Lung (tissue), 12 donors: Measurements from ENCODE around the gene DBN1. TPM values are rescaled to one million over a fixed set of nuclear protein-coding genes. Genes with fewer than 3 reads are reported as not detected.

Experiments
- ATAC-seq: fragments of 200-7000 bp; cut with Tn5 transposase; one replicate; pipeline ENCODE4 v1.9.1; 2020; ENCODE audit warnings: moderate number of reproducible peaks; ENCODE audit not compliant: insufficient read depth, low FRiP score
- DNase-seq, 3 donors: peaks; one replicate each; pipeline ENCODE4 v3.0.0-alpha.2; 2013 to 2017
- H3K27ac ChIP-seq, 2 donors: one replicate each; pipeline ENCODE4 v1.5.1; 2013; ENCODE audit warnings: mild to moderate bottlenecking in 2 of 2, moderate library complexity in 2 of 2, control low read depth in 1 of 2, inconsistent platforms in 1 of 2, low read depth in 1 of 2, low read length in 1 of 2
- H3K27me3 ChIP-seq, 3 donors: one replicate each; pipeline ENCODE4 v1.5.1; 2013; ENCODE audit warnings: low read length in 2 of 3; ENCODE audit not compliant: control insufficient read depth in 3 of 3, insufficient read depth in 3 of 3
- H3K36me3 ChIP-seq, 4 donors: one replicate each; pipeline ENCODE4 v1.5.1; 2013; ENCODE audit warnings: low read length in 4 of 4, mild to moderate bottlenecking in 1 of 4, moderate library complexity in 1 of 4; ENCODE audit not compliant: control insufficient read depth in 4 of 4, insufficient read depth in 4 of 4
- H3K4me1 ChIP-seq, 5 donors: one replicate each; pipeline ENCODE4 v1.5.1; 2013; ENCODE audit warnings: low read length in 5 of 5, mild to moderate bottlenecking in 2 of 5, moderate library complexity in 1 of 5; ENCODE audit not compliant: control insufficient read depth in 5 of 5, insufficient read depth in 5 of 5
- H3K4me3 ChIP-seq: one replicate; pipeline ENCODE4 v1.5.1; 2013; ENCODE audit warnings: mild to moderate bottlenecking, control low read depth, moderate library complexity
- H3K9ac ChIP-seq, 2 donors: one replicate each; pipeline ENCODE4 v1.5.1; 2013; ENCODE audit warnings: low read length in 2 of 2, control low read depth in 1 of 2; ENCODE audit not compliant: insufficient read depth in 1 of 2
- H3K9me3 ChIP-seq, 4 donors: one replicate each; pipeline ENCODE4 v1.5.1; 2013; ENCODE audit warnings: low read length in 3 of 4, mild to moderate bottlenecking in 1 of 4, moderate library complexity in 1 of 4; ENCODE audit not compliant: control insufficient read depth in 4 of 4, insufficient read depth in 3 of 4
- WGBS, 2 donors: extraction: QIAGEN DNeasy Blood & Tissue Kit; methylation state at CpG; one replicate each; pipeline ENCODE4 v1.1.7; 2013; 5-methylcytosine and 5-hydroxymethylcytosine counted together
- polyA plus RNA-seq, 2 donors: library from polyadenylated mRNA; stranded (reverse); fragments of 200-250 nt; gene quantifications; one replicate each; pipeline ENCODE4 v1.2.1, GENCODE V29; 2013
- total RNA-seq, 2 donors: library from RNA; depleted of rRNA in 1 of 2; stranded (reverse); fragments of >200 nt in 1 of 2; gene quantifications; one replicate each; pipeline ENCODE4 v1.2.1, GENCODE V29; 2014 to 2021
- TF ChIP-seq, protein P1 (sequence below): IDR thresholded peaks from 2 replicates; pipeline ENCODE4 v1.5.1; 2012; ENCODE audit warnings: mild to moderate bottlenecking; ENCODE audit errors: control extremely low read depth, extremely low read depth
- donor health status: control.
- donor health status: control.
- donor health status: Bipolar disorder and iron deficiency.
- donor health status: healthy.
- donor health status: DM: yes; HTN: yes; CAD: no.

The DBN1 gene
- total and polyA plus RNA-seq, 4 donors, result 18.7 to 38.3 (median 30.3) TPM

DNA sequence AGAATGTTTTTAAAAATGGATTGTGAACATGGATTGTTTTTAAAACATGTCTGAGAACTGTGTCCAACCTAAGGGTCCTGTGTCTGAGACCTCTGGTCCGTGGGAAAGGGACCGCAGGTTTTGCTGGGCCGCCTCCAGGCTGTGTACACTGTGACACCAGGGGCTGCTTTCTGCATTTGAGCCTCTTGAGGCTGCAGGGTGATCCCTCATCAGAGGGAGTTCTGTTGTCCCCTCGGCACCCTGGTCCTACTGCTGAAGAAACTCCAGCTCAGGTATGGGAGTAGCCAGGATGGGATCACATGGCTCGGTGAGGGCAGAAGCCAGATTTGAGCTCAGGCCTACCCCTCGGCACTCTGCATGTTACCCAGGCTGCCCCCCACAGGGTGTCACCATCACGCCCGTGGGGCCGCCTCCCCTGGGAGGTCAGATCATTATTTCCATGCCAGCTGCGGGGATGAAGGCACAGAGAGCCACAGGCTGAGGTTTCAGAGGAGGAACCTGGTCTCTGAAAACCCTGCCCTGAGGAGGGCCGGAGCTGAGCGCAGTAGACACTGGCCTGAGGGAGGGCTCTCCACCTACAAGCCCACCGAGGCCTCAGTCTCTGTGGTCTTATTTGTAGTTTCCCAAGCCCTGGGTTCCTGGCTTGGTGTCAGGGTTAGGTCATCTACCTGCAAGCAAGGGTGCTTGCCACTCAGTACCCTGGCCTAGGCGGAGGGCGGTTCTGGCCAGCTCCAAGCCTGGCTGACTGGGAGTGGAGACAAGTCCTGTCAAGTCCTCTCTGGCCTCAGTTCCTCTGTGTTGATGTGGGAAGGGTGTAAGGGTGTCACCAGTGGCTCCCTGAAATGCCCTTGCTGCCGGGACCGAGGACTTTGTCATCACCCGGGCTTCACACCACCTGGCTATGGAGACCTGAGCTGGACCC is 24.0 kb downstream of the DBN1 start:
- ATAC-seq (no peak), DNase-seq (no peak)
- TF ChIP-seq, protein P1, sequence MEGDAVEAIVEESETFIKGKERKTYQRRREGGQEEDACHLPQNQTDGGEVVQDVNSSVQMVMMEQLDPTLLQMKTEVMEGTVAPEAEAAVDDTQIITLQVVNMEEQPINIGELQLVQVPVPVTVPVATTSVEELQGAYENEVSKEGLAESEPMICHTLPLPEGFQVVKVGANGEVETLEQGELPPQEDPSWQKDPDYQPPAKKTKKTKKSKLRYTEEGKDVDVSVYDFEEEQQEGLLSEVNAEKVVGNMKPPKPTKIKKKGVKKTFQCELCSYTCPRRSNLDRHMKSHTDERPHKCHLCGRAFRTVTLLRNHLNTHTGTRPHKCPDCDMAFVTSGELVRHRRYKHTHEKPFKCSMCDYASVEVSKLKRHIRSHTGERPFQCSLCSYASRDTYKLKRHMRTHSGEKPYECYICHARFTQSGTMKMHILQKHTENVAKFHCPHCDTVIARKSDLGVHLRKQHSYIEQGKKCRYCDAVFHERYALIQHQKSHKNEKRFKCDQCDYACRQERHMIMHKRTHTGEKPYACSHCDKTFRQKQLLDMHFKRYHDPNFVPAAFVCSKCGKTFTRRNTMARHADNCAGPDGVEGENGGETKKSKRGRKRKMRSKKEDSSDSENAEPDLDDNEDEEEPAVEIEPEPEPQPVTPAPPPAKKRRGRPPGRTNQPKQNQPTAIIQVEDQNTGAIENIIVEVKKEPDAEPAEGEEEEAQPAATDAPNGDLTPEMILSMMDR, result no peak
- Histone ChIP-seq H3K9ac (no peak overlapping the region), H3K4me1 (peaks cover 0 to 23% (median 17%) of the 10 kb centered on the region in 5 donors), H3K27ac (no peak overlapping the region), H3K4me3 (no peak overlapping the region), H3K27me3 (peaks cover 0 to 9% (median 8%) of the 10 kb centered on the region in 3 donors), H3K9me3 (no peaks in the 10 kb centered on the region), H3K36me3 (no peaks in the 10 kb centered on the region)
- WGBS, 2 donors, result 86 to 94% methylated on average over 18 of the region's 18 CpGs

DNA sequence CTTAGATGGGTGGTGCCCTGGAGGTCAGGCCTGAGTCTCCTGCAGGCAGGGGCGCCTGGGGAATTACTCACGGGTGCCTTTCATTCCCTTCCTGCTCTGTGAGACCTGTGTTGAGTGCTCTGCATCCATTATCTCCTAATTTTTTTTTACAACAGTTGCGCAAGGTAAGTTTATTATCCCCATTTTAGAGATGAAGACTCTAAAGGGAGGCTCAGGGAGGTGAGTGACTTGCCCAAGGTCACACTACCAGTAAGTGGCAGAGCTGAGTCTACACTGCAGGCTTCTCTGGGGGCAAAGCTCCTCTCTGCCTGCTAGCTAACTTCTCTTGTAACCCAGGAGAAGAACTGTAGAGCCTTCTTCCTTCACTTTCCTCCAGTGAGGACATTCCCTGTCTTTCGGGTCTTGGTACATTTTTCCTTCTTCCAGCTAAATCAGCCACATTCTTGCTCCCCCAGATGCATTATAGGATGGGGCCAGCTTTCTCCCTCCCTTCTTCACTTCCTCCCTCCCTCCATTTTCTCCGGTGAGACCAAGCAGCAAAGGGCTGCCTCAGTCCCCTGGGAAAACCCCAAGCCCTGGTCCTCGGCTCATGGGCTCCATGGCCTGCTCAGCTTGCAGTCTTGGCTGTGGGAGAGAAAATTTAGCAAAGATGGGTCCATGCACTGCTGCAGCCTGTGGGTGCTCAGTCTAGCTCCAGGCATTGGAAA is 25.0 kb downstream of the DBN1 start:
- TF ChIP-seq, protein P1, result no peak

DNA sequence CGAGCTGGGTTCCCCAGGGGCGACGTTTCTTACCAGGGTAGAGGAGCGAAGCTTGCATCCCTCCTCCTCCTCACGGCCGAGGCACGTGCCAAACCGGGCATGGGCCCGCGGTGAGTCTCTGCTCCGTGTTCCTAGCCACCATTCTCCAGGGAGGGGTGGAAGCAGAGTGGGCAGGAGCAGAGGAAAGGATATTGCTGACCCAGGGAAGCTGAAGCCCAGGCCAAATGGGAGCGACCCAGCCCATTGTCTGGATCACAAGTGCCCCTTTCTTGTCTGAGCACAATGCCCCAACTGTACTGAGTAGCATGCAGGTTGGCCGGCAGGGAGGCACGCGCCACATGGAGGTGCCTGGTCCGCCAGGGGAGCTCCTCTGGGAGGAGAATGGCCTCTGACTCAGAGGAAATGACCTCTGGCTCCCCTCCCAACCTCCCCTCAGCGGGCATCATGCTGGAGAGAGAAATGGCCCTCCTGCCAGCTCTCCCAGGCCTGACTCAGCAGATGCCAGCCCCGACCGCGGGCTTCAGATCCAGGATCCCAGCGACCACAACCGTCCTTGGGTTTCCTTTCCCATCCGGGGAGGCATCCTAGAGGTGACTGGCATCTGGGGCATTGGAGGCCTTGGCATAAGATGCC is 25.7 kb downstream of the DBN1 start:
- no peak for ATAC-seq
- H3K9ac ChIP-seq, result no peak overlapping the region
- no peak overlapping the region for H3K4me3 ChIP-seq
- H3K27me3 ChIP-seq, result peaks cover 0 to 9% (median 8%) of the 10 kb centered on the region in 3 donors
- H3K36me3 ChIP-seq, result peaks cover 0 to 5% (median 0%) of the 10 kb centered on the region in 4 donors
- no peak for DNase-seq
- 6 to 11% methylated on average over 22 to 23 of the region's 23 CpGs for WGBS, 2 donors
- no peaks in the 10 kb centered on the region for H3K9me3 ChIP-seq
- H3K27ac ChIP-seq, result no peak overlapping the region
- TF ChIP-seq, protein P1, result no peak
- peaks cover 0 to 16% (median 11%) of the 10 kb centered on the region in 5 donors for H3K4me1 ChIP-seq

More for the DNA sequence above, 25.0 kb downstream of the DBN1 start:
- H3K4me3 ChIP-seq, result no peak overlapping the region
- 77% methylated on average over 6 of the region's 6 CpGs for WGBS, 2 donors
- H3K36me3 ChIP-seq, result no peaks in the 10 kb centered on the region
- ATAC-seq, result no peak
- peaks cover 0 to 9% (median 8%) of the 10 kb centered on the region in 3 donors for H3K27me3 ChIP-seq
- peaks cover 0 to 16% (median 12%) of the 10 kb centered on the region in 5 donors for H3K4me1 ChIP-seq
- H3K9ac ChIP-seq, result no peak overlapping the region
- H3K9me3 ChIP-seq, result no peaks in the 10 kb centered on the region
- no peak for DNase-seq
- H3K27ac ChIP-seq, result no peak overlapping the region
